ENCODE results near the gene LYZ.

- TF ChIP-seq, protein P1, sequence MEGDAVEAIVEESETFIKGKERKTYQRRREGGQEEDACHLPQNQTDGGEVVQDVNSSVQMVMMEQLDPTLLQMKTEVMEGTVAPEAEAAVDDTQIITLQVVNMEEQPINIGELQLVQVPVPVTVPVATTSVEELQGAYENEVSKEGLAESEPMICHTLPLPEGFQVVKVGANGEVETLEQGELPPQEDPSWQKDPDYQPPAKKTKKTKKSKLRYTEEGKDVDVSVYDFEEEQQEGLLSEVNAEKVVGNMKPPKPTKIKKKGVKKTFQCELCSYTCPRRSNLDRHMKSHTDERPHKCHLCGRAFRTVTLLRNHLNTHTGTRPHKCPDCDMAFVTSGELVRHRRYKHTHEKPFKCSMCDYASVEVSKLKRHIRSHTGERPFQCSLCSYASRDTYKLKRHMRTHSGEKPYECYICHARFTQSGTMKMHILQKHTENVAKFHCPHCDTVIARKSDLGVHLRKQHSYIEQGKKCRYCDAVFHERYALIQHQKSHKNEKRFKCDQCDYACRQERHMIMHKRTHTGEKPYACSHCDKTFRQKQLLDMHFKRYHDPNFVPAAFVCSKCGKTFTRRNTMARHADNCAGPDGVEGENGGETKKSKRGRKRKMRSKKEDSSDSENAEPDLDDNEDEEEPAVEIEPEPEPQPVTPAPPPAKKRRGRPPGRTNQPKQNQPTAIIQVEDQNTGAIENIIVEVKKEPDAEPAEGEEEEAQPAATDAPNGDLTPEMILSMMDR (IDR thresholded peaks at IDR 0.05), result no peak
- no peak for TF ChIP-seq POLR2A (IDR thresholded peaks at IDR 0.05)
- TF ChIP-seq POLR2AphosphoS5 (IDR thresholded peaks at IDR 0.05), result no peak
Observed at GRCh38 chr12:69331909-69332684, 16.1 kb upstream of the LYZ start.
